ENCODE results near the gene GRAPL. TPM values are rescaled to one million over a fixed set of nuclear protein-coding genes. Genes with fewer than 3 reads are reported as not detected.

The GRAPL gene
- total RNA-seq = 0.12 TPM in 1 of 2 replicates, not detected in the other

DNA sequence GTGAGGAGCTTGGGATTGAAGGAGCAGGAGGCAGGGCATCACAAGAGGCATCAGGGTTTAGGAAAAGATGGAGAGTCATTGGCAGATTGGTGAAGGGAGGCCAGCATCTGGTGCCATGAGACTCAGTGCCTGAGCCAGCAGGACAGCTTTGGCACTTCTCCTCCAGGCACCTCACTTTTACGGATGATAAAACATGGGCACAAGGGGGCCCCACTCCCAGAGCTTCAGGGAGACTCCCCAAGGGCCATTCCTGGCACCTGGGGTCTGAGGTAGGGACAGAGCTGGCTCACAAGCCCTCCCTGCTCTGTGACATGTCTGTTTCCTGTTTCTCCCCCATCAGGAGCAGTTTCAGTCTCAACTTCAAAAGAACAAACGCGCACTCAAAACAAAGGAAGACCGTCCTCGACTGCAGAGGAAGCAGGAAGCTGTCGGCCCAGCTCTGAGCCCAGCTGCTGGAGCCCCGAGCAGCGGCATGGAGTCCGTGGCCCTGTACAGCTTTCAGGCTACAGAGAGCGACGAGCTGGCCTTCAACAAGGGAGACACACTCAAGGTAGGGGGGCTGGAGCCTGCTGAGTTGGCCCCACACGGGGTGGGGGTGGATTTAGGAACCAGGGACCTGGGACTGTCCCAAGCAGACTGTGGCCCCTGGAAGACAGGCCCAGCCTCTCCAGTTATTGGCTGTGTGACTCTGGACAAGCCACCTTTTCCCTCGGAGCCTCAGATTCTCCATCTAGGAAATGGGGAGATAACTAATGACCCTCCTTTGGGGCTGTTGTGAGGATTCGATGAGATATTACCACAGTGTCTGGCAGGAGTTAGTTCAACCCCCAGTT lies at the start of gene GRAPL:
Gene GRAPL, plus strand, starts transcription at position 442 of the 833 bp plus-strand sequence. Its CDS starts 31 bp downstream, at position 473.

Other genes starting within 250 kb of the GRAPL start
- not detected in 2 replicates for gene SLC5A10, start 175.4 kb upstream of the GRAPL start, total RNA-seq
- 12.8 and 14.7 TPM in 2 replicates for gene FAM83G, start 122.8 kb upstream of the GRAPL start, total RNA-seq
- 0.32 TPM in 1 of 2 replicates, not detected in the other for gene GRAP, start 80.6 kb upstream of the GRAPL start, total RNA-seq
- gene EPN2, start 109.8 kb downstream of the GRAPL start, total RNA-seq = 23.2 and 28.1 TPM in 2 replicates
- gene B9D1, start 235.1 kb downstream of the GRAPL start, total RNA-seq = 31.2 and 39.3 TPM in 2 replicates

All from hair follicle dermal papilla cell (primary cell).